Parathyroid adenoma (tissue), 2 donors: ENCODE measurements around the gene TRIM72.

Experiments used
- H2AFZ ChIP-seq: fragments of 300-600 bp; sonication (generic); one replicate; pipeline ENCODE4 v1.7.0; 2017; ENCODE audit warnings: antibody characterized with exemption, mild to moderate bottlenecking
- H3K27ac ChIP-seq: fragments of 300-600 bp; sonication (generic); one replicate; pipeline ENCODE4 v1.7.0; 2017
- H3K27me3 ChIP-seq: fragments of 300-600 bp; sonication (generic); one replicate; pipeline ENCODE4 v1.7.0; 2017; ENCODE audit warnings: low read length; ENCODE audit not compliant: control insufficient read depth, insufficient read depth
- H3K36me3 ChIP-seq: fragments of 300-600 bp; sonication (generic); one replicate; pipeline ENCODE4 v1.7.0; 2017; ENCODE audit warnings: low read length; ENCODE audit not compliant: control insufficient read depth, insufficient read depth
- H3K4me1 ChIP-seq: fragments of 300-600 bp; sonication (generic); one replicate; pipeline ENCODE4 v1.7.0; 2017; ENCODE audit warnings: control low read depth
- H3K4me2 ChIP-seq: fragments of 300-600 bp; sonication (generic); one replicate; pipeline ENCODE4 v1.7.0; 2017; ENCODE audit warnings: low read length
- H3K4me3 ChIP-seq: fragments of 300-600 bp; sonication (generic); one replicate; pipeline ENCODE4 v1.7.0; 2017; ENCODE audit warnings: low read depth, low read length
- H3K79me2 ChIP-seq: fragments of 300-600 bp; sonication (generic); one replicate; pipeline ENCODE4 v1.7.0; 2017; ENCODE audit warnings: control low read depth
- H3K9ac ChIP-seq: fragments of 300-600 bp; sonication (generic); one replicate; pipeline ENCODE4 v1.7.0; 2017; ENCODE audit warnings: mild to moderate bottlenecking
- H3K9me3 ChIP-seq: fragments of 300-600 bp; sonication (generic); one replicate; pipeline ENCODE4 v1.7.0; 2017; ENCODE audit warnings: low read length; ENCODE audit not compliant: control insufficient read depth
- CTCF ChIP-seq: fragments of 300-600 bp; sonication (generic); IDR thresholded peaks from one replicate; pipeline ENCODE4 v1.7.0; 2017; ENCODE audit warnings: antibody characterized with exemption, mild to moderate bottlenecking
- donor health status: primary hyperparathyroidism.

The TRIM72 gene

DNA sequence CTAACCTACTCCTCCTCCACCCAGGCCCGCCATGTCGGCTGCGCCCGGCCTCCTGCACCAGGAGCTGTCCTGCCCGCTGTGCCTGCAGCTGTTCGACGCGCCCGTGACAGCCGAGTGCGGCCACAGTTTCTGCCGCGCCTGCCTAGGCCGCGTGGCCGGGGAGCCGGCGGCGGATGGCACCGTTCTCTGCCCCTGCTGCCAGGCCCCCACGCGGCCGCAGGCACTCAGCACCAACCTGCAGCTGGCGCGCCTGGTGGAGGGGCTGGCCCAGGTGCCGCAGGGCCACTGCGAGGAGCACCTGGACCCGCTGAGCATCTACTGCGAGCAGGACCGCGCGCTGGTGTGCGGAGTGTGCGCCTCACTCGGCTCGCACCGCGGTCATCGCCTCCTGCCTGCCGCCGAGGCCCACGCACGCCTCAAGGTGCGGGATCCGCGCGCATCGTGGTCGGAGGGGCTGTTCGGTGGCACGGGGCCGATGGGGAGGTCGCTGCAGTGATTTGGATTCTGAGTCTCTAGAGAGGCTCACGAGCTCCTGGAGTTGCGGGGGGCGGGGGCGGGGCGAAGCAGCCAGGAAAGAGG lies 878 bp downstream of the TRIM72 start:
- peak overlapping the region; percentile 51 for H3K4me3 ChIP-seq
- H3K9me3 ChIP-seq: no peaks in the 10 kb centered on the region
- TF ChIP-seq CTCF: no peak
- peaks cover 13% of the 10 kb centered on the region for H3K4me1 ChIP-seq
- H3K4me2 ChIP-seq: peak overlapping the region; percentile 89
- H3K79me2 ChIP-seq: no peaks in the 10 kb centered on the region
- H3K27ac ChIP-seq: no peak overlapping the region
- no peak overlapping the region for H3K9ac ChIP-seq
- peak overlapping the region; percentile 69 for H2AFZ ChIP-seq
- no peaks in the 10 kb centered on the region for H3K27me3 ChIP-seq
- H3K36me3 ChIP-seq: no peaks in the 10 kb centered on the region

DNA sequence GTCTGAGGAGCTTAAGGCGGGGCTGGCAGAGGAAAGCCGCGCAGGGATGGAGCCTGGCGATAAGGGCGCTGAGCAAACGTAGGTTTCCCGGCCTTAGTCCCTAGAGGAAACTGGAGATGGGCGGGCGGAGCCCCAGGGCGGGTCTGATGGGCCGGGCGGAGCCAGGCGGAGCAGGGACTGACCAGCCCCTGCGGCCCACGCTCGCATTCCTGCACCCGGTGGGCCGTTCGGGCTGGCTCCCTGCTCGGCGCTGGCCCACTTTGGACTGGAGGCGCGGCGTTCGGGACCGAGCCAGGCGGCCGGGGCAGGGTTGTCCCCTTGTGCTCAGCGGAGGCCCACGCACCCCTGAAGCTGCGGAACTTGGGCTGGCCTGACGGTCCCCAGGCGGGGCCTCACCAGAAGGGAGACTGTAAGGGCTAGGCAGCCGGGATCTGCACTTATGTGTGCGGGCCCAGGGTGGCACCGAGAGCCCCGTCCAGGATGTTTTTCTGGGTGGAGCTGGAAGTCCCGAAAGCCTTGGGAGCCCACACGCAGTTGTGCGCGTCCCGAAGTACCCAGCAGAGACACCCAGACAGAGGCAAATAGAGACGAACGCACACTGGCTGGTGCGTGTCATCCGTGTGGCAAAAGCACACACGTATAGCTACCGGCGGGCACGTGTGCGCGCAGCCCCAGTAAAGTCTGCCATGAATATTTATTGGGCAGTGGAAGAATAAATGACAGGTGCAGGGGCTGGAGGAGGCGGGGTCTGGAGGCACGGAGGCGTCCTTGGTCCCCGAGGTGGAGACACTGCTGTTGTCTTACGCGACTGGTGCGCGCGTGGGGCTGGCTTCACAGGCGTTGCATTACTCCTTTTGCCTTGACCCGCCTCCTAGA lies 1.6 kb downstream of the TRIM72 start:
- no peak overlapping the region for H3K27ac ChIP-seq
- H2AFZ ChIP-seq: peak overlapping the region; percentile 69
- no peaks in the 10 kb centered on the region for H3K27me3 ChIP-seq
- no peaks in the 10 kb centered on the region for H3K79me2 ChIP-seq
- H3K9me3 ChIP-seq: no peaks in the 10 kb centered on the region
- no peaks in the 10 kb centered on the region for H3K36me3 ChIP-seq
- peak overlapping the region; percentile 89 for H3K4me2 ChIP-seq
- no peak for TF ChIP-seq CTCF
- peaks cover 13% of the 10 kb centered on the region for H3K4me1 ChIP-seq
- no peak overlapping the region for H3K9ac ChIP-seq
- peak overlapping the region; percentile 51 for H3K4me3 ChIP-seq

GRCh38 chr16:31216422-31217135 lies 2.7 kb downstream of the TRIM72 start, which contains the start of gene PYDC1:
Gene PYDC1, minus strand, starts transcription at chr16:31217135. Its CDS starts 107 bp downstream, at chr16:31217028.
- H3K36me3 ChIP-seq: no peaks in the 10 kb centered on the region
- peaks cover 13% of the 10 kb centered on the region for H3K4me1 ChIP-seq
- H3K4me3 ChIP-seq: peak within 1 kb of the TSS; percentile 12
- H3K9ac ChIP-seq: no peak within 1 kb of the TSS
- no peaks in the 10 kb centered on the region for H3K79me2 ChIP-seq
- H3K4me2 ChIP-seq: peak within 1 kb of the TSS; percentile 89
- H3K27me3 ChIP-seq: no peaks in the 10 kb centered on the region
- peak within 1 kb of the TSS; percentile 69 for H2AFZ ChIP-seq
- H3K27ac ChIP-seq: no peak within 1 kb of the TSS
- no peak for TF ChIP-seq CTCF
- H3K9me3 ChIP-seq: no peaks in the 10 kb centered on the region

DNA sequence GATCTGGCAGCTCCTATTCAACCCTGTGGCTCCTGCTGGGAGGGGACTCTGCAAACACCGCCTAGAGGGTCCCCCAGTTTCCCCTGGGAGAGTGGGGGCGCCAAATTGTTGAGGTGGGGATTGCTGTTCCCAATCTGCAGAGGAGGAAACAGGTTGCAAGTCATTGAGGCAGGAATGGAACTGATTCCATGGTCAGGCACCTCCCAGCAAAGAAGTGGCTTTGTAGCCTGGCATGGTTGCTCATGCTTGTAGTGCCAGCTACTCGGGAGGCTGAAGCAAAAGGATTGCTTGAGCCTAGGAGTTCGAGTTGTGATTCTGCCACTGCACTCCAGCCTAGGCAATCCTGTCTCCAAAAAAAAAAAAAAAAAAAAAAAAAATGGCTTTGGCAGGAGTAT lies 3.2 kb downstream of the TRIM72 start:
- Histone ChIP-seq H3K4me1 (peaks cover 13% of the 10 kb centered on the region), H3K79me2 (no peaks in the 10 kb centered on the region), H3K9me3 (no peaks in the 10 kb centered on the region), H3K36me3 (no peaks in the 10 kb centered on the region), H2AFZ (peak overlapping the region; percentile 69), H3K27me3 (no peaks in the 10 kb centered on the region), H3K4me3 (no peak overlapping the region), H3K27ac (no peak overlapping the region), H3K4me2 (peak overlapping the region; percentile 89), H3K9ac (no peak overlapping the region)
- TF ChIP-seq CTCF: no peak
